K562 (cell line): Measurements from ENCODE around the gene NAB1. TPM values are rescaled to one million over a fixed set of nuclear protein-coding genes. Genes with fewer than 3 reads are reported as not detected.

ENCODE experiments used
- ATAC-seq: fragments of 200-7000 bp; cut with Tn5 transposase; 3 replicates; pipeline ENCODE4 v1.9.1; 2020; ENCODE audit warnings: moderate library complexity
- BruUV-seq: library from RNA; stranded (reverse); fragments of 400-500 nt; replicated peaks from 2 replicates; lab custom pipeline; 2021; lab: Mats Ljungman, UMichigan
- CTCF ChIA-PET: fragments of 300-600 bp; formaldehyde crosslinking; extraction: SDS; loops from one replicate; lab custom pipeline; 2021; ENCODE audit warnings: low intra/inter-chr PET ratio; lab: Yijun Ruan, JAX
- POLR2A ChIA-PET: fragments of 300-600, 350-650 bp; sonication (Branson Sonifier 250); formaldehyde crosslinking; extraction: SDS; loops from one replicate; lab custom pipeline; 2021; ENCODE audit warnings: antibody characterized with exemption, inconsistent platforms; lab: Yijun Ruan, JAX
- DNase-seq, 4 experiments: peaks; one replicate each; pipeline versions ENCODE4 v3.0.0 to v3.0.0-alpha.2; 2011 to 2018; ENCODE audit warnings: low spot score in 3 of 4, mixed read lengths in 3 of 4; ENCODE audit errors: extremely low read depth in 1 of 4
- FAIRE-seq: peaks from 2 replicates; lab custom pipeline; 2011; peaks lifted over from hg19 to GRCh38; lab: Jason Lieb, UNC
- H2AFZ ChIP-seq: 2 replicates; pipeline ENCODE4 v1.6.0; 2011; ENCODE audit warnings: low read depth, low read length, control low read depth, inconsistent platforms
- H3K27ac ChIP-seq: fragments of 200-600 bp; 3 replicates; pipeline ENCODE4 v1.8.0; 2011; ENCODE audit warnings: low read depth, mild to moderate bottlenecking, control low read depth, inconsistent platforms, low read length, moderate library complexity, mixed read lengths; ENCODE audit errors: extremely low read depth
- H3K27me3 ChIP-seq, 2 experiments: fragments of 300-600 bp in 1 of 2; 2 replicates in 1 of 2; 3 replicates in 1 of 2; pipeline versions ENCODE4 v1.6.0 to v1.8.0; 2011; ENCODE audit warnings: inconsistent platforms in 2 of 2, low read length in 2 of 2, mild to moderate bottlenecking in 1 of 2, mixed read lengths in 1 of 2, moderate library complexity in 1 of 2; ENCODE audit not compliant: control insufficient read depth in 2 of 2, insufficient read depth in 2 of 2
- H3K36me3 ChIP-seq: fragments of 300-600 bp; 3 replicates; pipeline ENCODE4 v1.8.0; 2011; ENCODE audit warnings: mild to moderate bottlenecking, low read length, inconsistent platforms; ENCODE audit not compliant: control insufficient read depth, insufficient read depth
- H3K4me1 ChIP-seq, 2 experiments: fragments of 200-600 bp in 1 of 2; replicated peaks in 1 of 2; 2 replicates in 1 of 2; 3 replicates in 1 of 2; pipeline versions ENCODE4 v1.5.1 to v1.8.0; 2011; ENCODE audit warnings: inconsistent platforms in 2 of 2, low read length in 2 of 2, mild to moderate bottlenecking in 1 of 2, mixed read lengths in 1 of 2, moderate library complexity in 1 of 2; ENCODE audit not compliant: control insufficient read depth in 2 of 2, insufficient read depth in 2 of 2
- H3K4me2 ChIP-seq: 2 replicates; pipeline ENCODE4 v1.6.1; 2011; ENCODE audit warnings: low read length, control low read depth, inconsistent platforms, mixed read lengths; ENCODE audit not compliant: insufficient read depth
- H3K4me3 ChIP-seq: fragments of 200-600 bp; sonication (generic), shearing (Covaris generic); 2 replicates; pipeline ENCODE4 v1.5.1; 2016; ENCODE audit warnings: control low read depth, inconsistent platforms
- H3K79me2 ChIP-seq: fragments of 200-600 bp; 3 replicates; pipeline ENCODE4 v1.8.0; 2011; ENCODE audit warnings: low read length, inconsistent platforms; ENCODE audit not compliant: control insufficient read depth, insufficient read depth
- H3K9ac ChIP-seq, 2 experiments: 2 replicates each; pipeline versions ENCODE4 v1.6.0 to v1.6.1; 2011; ENCODE audit warnings: low read depth in 2 of 2, low read length in 2 of 2, control low read depth in 1 of 2, inconsistent platforms in 1 of 2, mild to moderate bottlenecking in 1 of 2, mixed read lengths in 1 of 2; ENCODE audit not compliant: insufficient read depth in 1 of 2
- H3K9me1 ChIP-seq: one replicate; pipeline ENCODE4 v1.6.0; 2011; ENCODE audit warnings: inconsistent platforms, mild to moderate bottlenecking, low read length, moderate library complexity; ENCODE audit not compliant: control insufficient read depth, insufficient read depth
- H3K9me3 ChIP-seq: replicated peaks from 2 replicates; pipeline ENCODE4 v1.5.1; 2011; ENCODE audit warnings: low read depth, low read length, inconsistent platforms; ENCODE audit not compliant: control insufficient read depth, insufficient read depth
- H4K20me1 ChIP-seq: replicated peaks from 2 replicates; pipeline ENCODE4 v1.6.1; 2011; ENCODE audit warnings: low read length, inconsistent platforms, mixed read lengths; ENCODE audit not compliant: control insufficient read depth, insufficient read depth
- CBX8 ChIP-seq: fragments of 200-600 bp; sonication (generic); IDR thresholded peaks from 2 replicates; pipeline ENCODE4 v1.6.1; 2012; ENCODE audit warnings: borderline replicate concordance, mixed run types, low read depth, mild to moderate bottlenecking, moderate library complexity, mixed read lengths, low read length, control low read depth, inconsistent platforms; ENCODE audit not compliant: poor library complexity, severe bottlenecking; ENCODE audit errors: extremely low read depth
- MCM7 ChIP-seq, 2 experiments: fragments of 450-650 bp; IDR thresholded peaks; 2 replicates each; pipeline ENCODE4 v1.6.1; 2016 to 2018
- MEF2A ChIP-seq: IDR thresholded peaks from 2 replicates; pipeline ENCODE4 v1.6.1; 2011; ENCODE audit warnings: low read depth, mild to moderate bottlenecking, low read length, moderate library complexity; ENCODE audit not compliant: control insufficient read depth
- POLR2G ChIP-seq: fragments of 200-400 bp; formaldehyde crosslinking; IDR thresholded peaks from 2 replicates; pipeline ENCODE4 v1.6.1; 2017; ENCODE audit warnings: low read depth, mild to moderate bottlenecking, antibody characterized with exemption, low read length, moderate library complexity
- RAD21 ChIP-seq, 2 experiments: fragments of 250-450 bp in 1 of 2; fragments of 450-650 bp in 1 of 2; sonication (Bioruptor Pico) in 1 of 2; formaldehyde crosslinking in 1 of 2; IDR thresholded peaks in 1 of 2; conservative IDR thresholded peaks in 1 of 2; 2 replicates each; pipeline versions ENCODE4 v1.4.0 to v1.8.0; 2020 to 2022; ENCODE audit warnings: mild to moderate bottlenecking in 2 of 2, moderate library complexity in 1 of 2
- SMARCE1 ChIP-seq: fragments of 450-650 bp; IDR thresholded peaks from 2 replicates; pipeline ENCODE4 v1.7.1; 2016; ENCODE audit warnings: mild to moderate bottlenecking
- ZNF184 ChIP-seq: sonication (generic); formaldehyde crosslinking; IDR thresholded peaks from 2 replicates; pipeline ENCODE4 v1.5.0; 2020; ENCODE audit warnings: missing genetic modification reagents
- ZSCAN29 ChIP-seq: fragments of 450-650 bp; IDR thresholded peaks from 2 replicates; pipeline ENCODE4 v1.6.1; 2017
- WGBS: fragments of 100-300 bp; shearing (Covaris generic); methylation state at CpG from one replicate; pipeline ENCODE4 v1.1.6; 2016; ENCODE audit warnings: low coverage, mixed read lengths; ENCODE audit not compliant: insufficient coverage; ENCODE audit errors: missing lambda C conversion rate; 5-methylcytosine and 5-hydroxymethylcytosine counted together
- in situ Hi-C: fragments of 300-500 bp; cut with MboI; formaldehyde crosslinking; loops from 4 replicates; pipeline ENCODE4 v1.15.0; 2018; ENCODE audit warnings: inconsistent platforms, mixed read lengths
- intact Hi-C: fragments of 100-400 bp; cut with micrococcal nuclease; formaldehyde crosslinking; loops from 2 replicates; pipeline ENCODE4 v1.14.2; 2022
- polyA plus RNA-seq, 8 experiments: library from polyadenylated mRNA; depleted of rRNA in 4 of 8; stranded (reverse) in 5 of 8; unstranded in 3 of 8; fragments of >200 nt; fragmentation: Nextera tagmentation in 2 of 8; fragmentation: Illumina TruSeq in 1 of 8; extraction: Ambion mirVana in 2 of 8; extraction: Trizol in 1 of 8; gene quantifications; 2 replicates each; pipeline versions ENCODE4 v1.2.1 to v1.2.3, GENCODE V29; 2011 to 2014; ENCODE audit warnings: inconsistent platforms in 1 of 8, missing spikeins in 1 of 8
- total RNA-seq, 7 experiments: library from RNA; depleted of rRNA in 6 of 7; stranded (reverse); fragments of >200 nt in 6 of 7; fragmentation: Illumina TruSeq in 2 of 7; extraction: Trizol in 2 of 7; gene quantifications; 2 replicates each; pipeline versions ENCODE4 v1.2.1 to v1.2.3, GENCODE V29; 2011 to 2021; ENCODE audit warnings: low replicate concordance in 1 of 7

NAB1 gene
- total and polyA plus RNA-seq, 9 of the 15 experiments (the other 6 are each of a cell fraction or from before 2014, with no cell fraction given) = 3.1 to 23.0 (median 16.3) TPM

DNA sequence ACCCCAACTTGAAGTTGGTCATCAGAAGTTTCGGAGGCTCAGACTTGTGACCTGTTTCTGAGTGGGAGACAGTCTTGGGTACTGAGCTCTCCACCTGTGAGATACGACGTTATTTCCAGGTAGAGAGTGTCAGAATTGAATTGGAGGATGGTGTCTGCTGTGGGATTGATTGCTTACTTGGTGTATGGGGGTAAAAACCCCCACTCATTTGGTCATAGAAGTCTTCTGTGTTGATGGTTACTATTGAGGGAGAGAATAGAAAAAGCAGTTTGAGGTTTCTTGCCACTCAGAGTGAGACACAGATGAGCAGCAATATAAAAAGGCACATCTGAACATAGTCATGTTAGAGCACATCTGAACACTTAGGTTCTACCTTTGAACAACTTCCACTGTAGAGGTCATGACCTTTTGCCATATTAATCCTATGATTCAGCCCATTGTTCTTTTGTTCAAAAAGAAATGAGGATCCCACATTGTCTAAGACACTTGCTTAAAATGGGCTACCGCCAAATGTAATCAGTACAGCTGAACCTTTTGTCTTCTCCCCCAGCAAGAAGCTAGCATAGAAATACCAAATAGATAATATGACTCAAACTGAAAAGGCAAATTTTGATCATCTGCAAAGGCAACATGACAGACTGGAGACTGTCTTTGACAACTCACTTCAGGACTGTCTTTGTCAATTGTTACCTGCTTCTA lies 73.3 kb downstream of the NAB1 start:
- ChIA-PET CTCF (no interaction called here), POLR2A (no interaction called here)
- Histone ChIP-seq H3K9me3 (no peaks in the 10 kb centered on the region), H3K36me3 (no peaks in the 10 kb centered on the region), H3K9me1 (no peaks in the 10 kb centered on the region), H3K27me3 (no peaks in the 10 kb centered on the region), H3K4me1 (no peaks in the 10 kb centered on the region; a peak in 2 of 5 replicates), H4K20me1 (no peaks in the 10 kb centered on the region), H3K4me2 (no peak overlapping the region), H3K27ac (no peak overlapping the region), H3K9ac (no peak overlapping the region), H3K79me2 (no peaks in the 10 kb centered on the region), H2AFZ (no peak overlapping the region), H3K4me3 (no peak overlapping the region)
- TF ChIP-seq ZSCAN29 (no peak), CBX8 (no peak), POLR2G (no peak), SMARCE1 (no peak), MCM7 (IDR thresholded peaks at IDR 0.05) (no peak), RAD21 (CRISPR knock-in tag; conservative IDR thresholded peaks at IDR 0.05 in 1 of 2, IDR thresholded peaks at IDR 0.05 in 1 of 2) (no peak), MEF2A (no peak), ZNF184 (no peak)
- FAIRE-seq = no peak
- in situ Hi-C loops (no loop called here), intact Hi-C loops (no loop called here)
- no peak for DNase-seq
- 33% methylated on average over 4 of the region's 4 CpGs for WGBS
- no TSS peak for BruUV-seq
- ATAC-seq = no peak
